ENCODE results near the gene SLIT1. TPM values are rescaled to one million over a fixed set of nuclear protein-coding genes. Genes with fewer than 3 reads are reported as not detected.

SLIT1 gene
- total and polyA plus RNA-seq, 2 of the 8 experiments (the other 6 are each of a cell fraction or from before 2014, with no cell fraction given), result 0.70 to 0.88 TPM

DNA sequence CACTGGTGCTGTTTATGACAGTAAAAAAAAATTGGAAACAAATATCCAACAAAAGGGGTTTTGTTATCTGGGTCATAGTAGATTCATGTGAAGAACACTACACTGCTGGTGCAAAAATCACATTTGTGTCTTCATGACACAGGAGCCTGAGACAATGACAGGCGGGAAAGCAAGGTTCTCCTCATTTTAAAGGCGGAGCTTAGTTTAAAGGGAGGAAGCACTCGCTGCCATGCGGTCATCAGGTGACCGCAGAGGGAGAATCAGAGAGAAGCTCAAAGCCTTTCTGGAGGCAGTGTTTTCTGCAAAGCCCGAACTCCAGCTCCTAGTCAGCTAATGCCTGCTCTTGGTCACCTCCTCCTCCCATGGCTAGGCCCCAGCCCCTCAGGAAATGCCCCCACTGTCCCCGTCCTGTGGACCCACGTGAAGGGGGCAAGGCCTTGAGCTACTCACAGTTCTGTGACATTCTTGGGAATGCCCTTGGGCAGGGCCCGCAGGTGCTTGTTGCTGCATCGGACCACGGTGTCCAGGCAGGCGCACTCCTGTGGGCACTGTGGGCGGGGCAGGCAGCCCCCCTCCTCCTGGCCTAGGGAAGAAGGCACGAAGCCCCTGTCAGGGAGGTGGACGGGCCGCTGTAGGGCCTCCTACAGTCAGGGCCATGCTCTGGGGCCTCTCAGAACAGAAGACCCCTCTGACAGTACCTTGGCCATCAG lies 146.1 kb downstream of the SLIT1 start:
- WGBS, 2 experiments (ENCODE audit: extremely low coverage in 1 of 2, insufficient coverage in 1 of 2, insufficient read length in 1 of 2, insufficient replicate concordance in 2 of 2, low coverage in 1 of 2, low lambda C conversion rate in 2 of 2, missing lambda C conversion rate in 1 of 2), result 91% methylated on average over 11 of the region's 16 CpGs; no CpG with 5 or more reads in 1 of the 2 experiments
- FAIRE-seq, result no peak
- H3K79me1 ChIP-seq (ENCODE audit: low read depth, low read length), result no peaks in the 10 kb centered on the region
- H3K4me1 ChIP-seq (replicated peaks in 1 of 4; ENCODE audit: control insufficient read depth in 3 of 4, insufficient read depth in 4 of 4, low read length in 3 of 4), result peaks cover 0 to 6% (median 3%) of the 10 kb centered on the region in 4 experiments; a peak in 5 of 7 replicates
- no peak overlapping the region for H3K4me2 ChIP-seq (ENCODE audit: insufficient read depth in 1 of 2, low read depth in 2 of 2, low read length in 2 of 2)
- no peak overlapping the region for H2BK5ac ChIP-seq (ENCODE audit: low read depth, low read length)
- no peak overlapping the region for H3K4me3 ChIP-seq (ENCODE audit: extremely low read depth in 1 of 4, insufficient read depth in 2 of 4, low read depth in 3 of 4, low read length in 4 of 4)
- H3K18ac ChIP-seq (ENCODE audit: extremely low read depth, low read length), result no peak overlapping the region
- no peak overlapping the region for H3K23ac ChIP-seq (ENCODE audit: insufficient read length)
- H3K9ac ChIP-seq (replicated peaks in 1 of 4; ENCODE audit: extremely low read depth in 1 of 4, low read depth in 3 of 4, low read length in 3 of 4), result no peak overlapping the region
- H4K20me1 ChIP-seq (replicated peaks in 1 of 2; ENCODE audit: control insufficient read depth in 1 of 2, insufficient read depth in 2 of 2, low read length in 2 of 2), result no peaks in the 10 kb centered on the region
- H2BK12ac ChIP-seq (ENCODE audit: low read depth, low read length), result no peak overlapping the region
- H3K56ac ChIP-seq (replicated peaks; ENCODE audit: insufficient read length, low read depth, low read length), result no peak overlapping the region
- no peak overlapping the region for H4K91ac ChIP-seq (replicated peaks; ENCODE audit: insufficient read length, low read length)
- H2BK120ac ChIP-seq (replicated peaks; ENCODE audit: low read depth, low read length), result no peak overlapping the region
- H2BK20ac ChIP-seq (ENCODE audit: low read length), result no peak overlapping the region
- no peaks in the 10 kb centered on the region for H3K9me3 ChIP-seq (ENCODE audit: insufficient read depth in 2 of 2, low read depth in 1 of 2, low read length in 1 of 2)
- TF ChIP-seq KDM4A (IDR thresholded peaks at IDR 0.05; ENCODE audit: low read depth, low read length, severe bottlenecking) (no peak), CBX8 (IDR thresholded peaks at IDR 0.05; ENCODE audit: borderline replicate concordance, low read depth, low read length) (no peak), EP300 (IDR thresholded peaks at IDR 0.05; ENCODE audit: borderline replicate concordance in 1 of 2, low read depth in 2 of 2, low read length in 2 of 2) (no peak)
- TF ChIP-seq, protein P1, sequence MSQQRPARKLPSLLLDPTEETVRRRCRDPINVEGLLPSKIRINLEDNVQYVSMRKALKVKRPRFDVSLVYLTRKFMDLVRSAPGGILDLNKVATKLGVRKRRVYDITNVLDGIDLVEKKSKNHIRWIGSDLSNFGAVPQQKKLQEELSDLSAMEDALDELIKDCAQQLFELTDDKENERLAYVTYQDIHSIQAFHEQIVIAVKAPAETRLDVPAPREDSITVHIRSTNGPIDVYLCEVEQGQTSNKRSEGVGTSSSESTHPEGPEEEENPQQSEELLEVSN (IDR thresholded peaks at IDR 0.05), result peak; percentile 77
- TF ChIP-seq, protein P2, sequence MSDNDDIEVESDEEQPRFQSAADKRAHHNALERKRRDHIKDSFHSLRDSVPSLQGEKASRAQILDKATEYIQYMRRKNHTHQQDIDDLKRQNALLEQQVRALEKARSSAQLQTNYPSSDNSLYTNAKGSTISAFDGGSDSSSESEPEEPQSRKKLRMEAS (IDR thresholded peaks at IDR 0.05), result peak; percentile 41; the same call in 1 of the 2 replicates
- no peaks in the 10 kb centered on the region; the same call in 1 of the 2 replicates for H3K23me2 ChIP-seq (ENCODE audit: low read depth, low read length)
- no peaks in the 10 kb centered on the region for H3K36me3 ChIP-seq (ENCODE audit: control insufficient read depth in 2 of 4, insufficient read depth in 4 of 4, low read length in 3 of 4)
- CTCF ChIA-PET (ENCODE audit: partially characterized antibody), result interaction anchor here (0.6 to 9.9 kb wide), 14 partner anchors 10 to 1407 kb away, joined by 3 to 129 read pairs (median 5); no protein-coding TSS in a partner anchor
- no peak overlapping the region for H4K8ac ChIP-seq (ENCODE audit: extremely low read depth, insufficient read depth, low read length)
- no peaks in the 10 kb centered on the region; a peak in 1 of 7 replicates for H3K27me3 ChIP-seq (replicated peaks in 1 of 4; ENCODE audit: control insufficient read depth in 3 of 4, extremely low read depth in 1 of 4, insufficient read depth in 3 of 4, low read length in 3 of 4)
- H3K4ac ChIP-seq (replicated peaks; ENCODE audit: insufficient read length, low read depth, low read length), result no peak overlapping the region
- H2AFZ ChIP-seq (ENCODE audit: low read length), result no peak overlapping the region
- no peak overlapping the region for H3K14ac ChIP-seq (ENCODE audit: insufficient read length)
- no peaks in the 10 kb centered on the region for H3K79me2 ChIP-seq (ENCODE audit: control insufficient read depth in 1 of 2, insufficient read depth in 2 of 2, low read length in 2 of 2)
- no peak overlapping the region for H3K27ac ChIP-seq (ENCODE audit: low read depth, low read length)
- H4K5ac ChIP-seq (ENCODE audit: insufficient read length, low read depth, low read length), result no peak overlapping the region
- no peak overlapping the region for H2AK5ac ChIP-seq (ENCODE audit: low read depth, low read length)
- no peak overlapping the region for H2BK15ac ChIP-seq (ENCODE audit: low read length)
- peak in 1 of 2 experiments; percentile 46 for DNase-seq (ENCODE audit: low read depth in 1 of 2, low spot score in 2 of 2)
- POLR2A ChIA-PET (ENCODE audit: partially characterized antibody), result no interaction called here

All from H1 (cell line).